ENCODE results near the gene AP2A2. TPM values are rescaled to one million over a fixed set of nuclear protein-coding genes. Genes with fewer than 3 reads are reported as not detected.

Gene AP2A2
- total RNA-seq, 4 donors from 2014 or later = 21.2 to 26.1 (median 25.7) TPM

- Histone ChIP-seq H3K27me3 (no peaks in the 10 kb centered on the region), H3K4me3 (no peak overlapping the region), H3K27ac (no peak overlapping the region), H3K4me1 (no peaks in the 10 kb centered on the region), H3K36me3 (peaks cover 0 to 12% of the 10 kb centered on the region in 2 donors), H3K9me3 (no peaks in the 10 kb centered on the region)
- DNase-seq (no peak), ATAC-seq (no peak)
- intact Hi-C loops (cut with DNase I; ENCODE audit: low total_unique reads) (no loop called here), in situ Hi-C loops (cut with MboI; ENCODE audit: low sequenced_read_pairs in 4 of 4) (no loop called here)
- TF ChIP-seq CTCF (IDR thresholded peaks at IDR 0.05 in 4 of 5, conservative IDR thresholded peaks at IDR 0.05 in 1 of 5) (no peak), POLR2A (IDR thresholded peaks at IDR 0.05) (no peak)
Observed at GRCh38 chr11:882596-882995, 43.1 kb upstream of the AP2A2 start.

GRCh38 chr11:883527-883926 lies 42.1 kb upstream of the AP2A2 start:
- Histone ChIP-seq H3K36me3 (peaks cover 0 to 12% of the 10 kb centered on the region in 2 donors), H3K4me3 (no peak overlapping the region), H3K27me3 (no peaks in the 10 kb centered on the region), H3K9me3 (no peaks in the 10 kb centered on the region), H3K27ac (no peak overlapping the region), H3K4me1 (peaks cover 0 to 3% of the 10 kb centered on the region in 2 donors)
- ATAC-seq (no peak), DNase-seq (no peak)
- intact Hi-C loops (cut with DNase I; ENCODE audit: low total_unique reads) = no loop called here
- no peak for TF ChIP-seq POLR2A (IDR thresholded peaks at IDR 0.05)
- no peak for TF ChIP-seq CTCF (IDR thresholded peaks at IDR 0.05 in 4 of 5, conservative IDR thresholded peaks at IDR 0.05 in 1 of 5)
- in situ Hi-C loops (cut with MboI; ENCODE audit: low sequenced_read_pairs in 4 of 4) = no loop called here

- peaks cover 0 to 3% of the 10 kb centered on the region in 2 donors for H3K4me1 ChIP-seq
- TF ChIP-seq POLR2A (IDR thresholded peaks at IDR 0.05) (no peak), CTCF (IDR thresholded peaks at IDR 0.05 in 4 of 5, conservative IDR thresholded peaks at IDR 0.05 in 1 of 5) (no peak)
- no peak overlapping the region for H3K27ac ChIP-seq
- no peak for DNase-seq
- peaks cover 0 to 12% of the 10 kb centered on the region in 2 donors for H3K36me3 ChIP-seq
- intact Hi-C loops (cut with DNase I; ENCODE audit: low total_unique reads) = no loop called here
- in situ Hi-C loops (cut with MboI; ENCODE audit: low sequenced_read_pairs in 4 of 4) = no loop called here
- no peak for ATAC-seq
- no peak overlapping the region for H3K4me3 ChIP-seq
- H3K9me3 ChIP-seq = no peaks in the 10 kb centered on the region
- H3K27me3 ChIP-seq = no peaks in the 10 kb centered on the region
Observed at GRCh38 chr11:884578-885070, 41.0 kb upstream of the AP2A2 start.

- in situ Hi-C loops (cut with MboI; ENCODE audit: low sequenced_read_pairs in 4 of 4) (no loop called here), intact Hi-C loops (cut with DNase I; ENCODE audit: low total_unique reads) (no loop called here)
- no peak for DNase-seq
- Histone ChIP-seq H3K9me3 (no peaks in the 10 kb centered on the region), H3K4me3 (no peak overlapping the region), H3K4me1 (peaks cover 0 to 5% of the 10 kb centered on the region in 2 donors), H3K36me3 (peaks cover 0 to 7% of the 10 kb centered on the region in 2 donors), H3K27me3 (no peaks in the 10 kb centered on the region), H3K27ac (no peak overlapping the region)
- no peak for TF ChIP-seq CTCF (IDR thresholded peaks at IDR 0.05 in 4 of 5, conservative IDR thresholded peaks at IDR 0.05 in 1 of 5)
- no peak for TF ChIP-seq POLR2A (IDR thresholded peaks at IDR 0.05)
- ATAC-seq = no peak
Observed at GRCh38 chr11:886568-886967, 39.1 kb upstream of the AP2A2 start.

- Histone ChIP-seq H3K27ac (no peak overlapping the region), H3K4me1 (peaks cover 0 to 5% of the 10 kb centered on the region in 2 donors), H3K4me3 (no peak overlapping the region), H3K9me3 (no peaks in the 10 kb centered on the region), H3K36me3 (peaks cover 0 to 7% of the 10 kb centered on the region in 2 donors), H3K27me3 (no peaks in the 10 kb centered on the region)
- TF ChIP-seq CTCF (IDR thresholded peaks at IDR 0.05 in 4 of 5, conservative IDR thresholded peaks at IDR 0.05 in 1 of 5) = no peak
- TF ChIP-seq POLR2A (IDR thresholded peaks at IDR 0.05) = no peak
- DNase-seq = no peak
- intact Hi-C loops (cut with DNase I; ENCODE audit: low total_unique reads) = no loop called here
- ATAC-seq = peak in 1 of 2 donors; percentile 19
- in situ Hi-C loops (cut with MboI; ENCODE audit: low sequenced_read_pairs in 4 of 4) = no loop called here
Observed at GRCh38 chr11:887589-887988, 38.1 kb upstream of the AP2A2 start.
